GM18858 (cell line): ENCODE data around the gene PSMG2.
"Not testable (repeated sequence)": the region's sequence is repeated elsewhere in the genome, so short reads cannot be mapped to it uniquely, and the experiment has no call there.

Experiments used
- ATAC-seq: cut with Tn5 transposase; IDR thresholded peaks from one replicate; pipeline ENCODE4 v1.9.1; 2021; ENCODE audit not compliant: unreplicated experiment

Gene PSMG2

DNA sequence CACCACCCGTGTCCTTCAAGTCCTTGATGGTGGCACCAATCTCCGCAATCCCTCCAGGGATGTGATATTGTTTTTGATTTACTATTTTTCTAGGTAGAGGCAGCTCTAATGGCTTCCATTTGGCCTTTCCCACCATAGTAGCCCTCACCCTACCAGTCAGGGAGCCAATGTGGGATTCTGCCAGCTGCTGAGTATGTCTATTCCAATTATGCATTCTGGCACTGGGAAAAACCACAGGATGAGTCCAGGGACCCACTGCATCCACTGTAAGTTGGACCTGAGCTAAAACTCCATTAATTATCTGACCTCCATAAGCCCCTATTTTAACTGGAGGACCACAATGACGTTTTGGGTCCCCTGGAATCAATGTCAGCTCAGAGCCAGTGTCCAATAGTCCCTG is 55.7 kb downstream of the PSMG2 start:
- ATAC-seq, result not testable (repeated sequence)

DNA sequence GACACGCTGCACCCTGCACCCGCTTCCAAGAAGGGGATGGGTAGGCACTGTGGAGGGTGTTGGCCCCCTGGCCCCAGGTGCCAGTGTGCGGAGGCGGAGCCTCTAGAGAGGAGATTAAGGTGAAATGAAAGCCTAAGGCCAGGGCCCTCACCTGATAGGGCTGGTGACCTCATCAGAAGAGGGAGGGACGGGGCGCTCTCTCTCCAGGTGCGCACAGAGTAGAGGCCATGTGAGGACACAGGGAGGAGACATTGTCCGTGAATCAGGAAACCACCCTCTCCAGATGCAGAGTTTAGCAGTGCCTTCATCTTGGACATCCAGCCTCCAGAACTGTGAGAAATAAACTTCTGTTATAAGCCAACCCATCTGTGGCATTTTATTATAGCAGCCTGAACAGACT is 62.3 kb downstream of the PSMG2 start:
- ATAC-seq, result no peak

DNA sequence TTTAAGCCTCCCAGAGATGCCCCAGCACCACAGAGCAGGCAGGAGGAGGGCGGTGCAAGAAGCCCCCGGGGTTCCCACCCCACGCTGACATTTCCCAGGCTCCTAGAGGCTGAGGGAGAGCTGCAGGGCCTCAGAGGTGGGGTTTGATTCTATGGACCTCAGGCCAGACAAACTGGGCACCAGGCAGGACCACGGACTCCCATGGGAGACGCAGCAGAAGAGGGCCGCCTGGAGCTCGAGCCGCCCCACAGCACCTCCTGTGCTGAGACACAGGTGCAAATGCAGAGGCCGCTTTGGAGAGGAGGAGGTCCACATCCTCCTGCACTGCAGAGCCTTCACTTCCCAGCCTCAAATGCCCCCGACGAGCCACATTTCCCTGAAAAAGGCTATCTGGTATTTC is 62.7 kb downstream of the PSMG2 start:
- ATAC-seq, result no peak

DNA sequence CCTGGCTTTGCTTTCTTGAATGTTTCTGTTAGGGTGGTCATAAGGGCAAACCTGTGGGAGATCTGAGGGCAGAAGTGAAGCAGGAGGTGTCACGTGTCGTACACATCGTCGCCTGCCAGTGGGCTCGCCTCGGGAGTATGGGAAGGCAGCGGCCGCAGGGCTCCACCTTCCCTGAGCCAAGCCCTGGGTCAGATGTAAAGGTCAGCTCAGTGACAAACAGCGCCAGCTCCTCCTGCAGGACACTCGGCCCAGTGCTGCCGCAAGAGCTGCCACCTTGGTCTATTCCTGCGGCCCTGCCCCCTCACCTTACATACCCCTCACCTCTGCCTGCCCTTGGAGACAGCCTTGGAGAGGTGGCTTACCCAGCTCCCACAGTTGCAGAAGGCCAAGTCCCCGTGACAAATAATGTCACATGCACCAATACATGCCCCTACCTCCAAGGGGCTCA is 64.2 kb downstream of the PSMG2 start:
- no peak for ATAC-seq

DNA sequence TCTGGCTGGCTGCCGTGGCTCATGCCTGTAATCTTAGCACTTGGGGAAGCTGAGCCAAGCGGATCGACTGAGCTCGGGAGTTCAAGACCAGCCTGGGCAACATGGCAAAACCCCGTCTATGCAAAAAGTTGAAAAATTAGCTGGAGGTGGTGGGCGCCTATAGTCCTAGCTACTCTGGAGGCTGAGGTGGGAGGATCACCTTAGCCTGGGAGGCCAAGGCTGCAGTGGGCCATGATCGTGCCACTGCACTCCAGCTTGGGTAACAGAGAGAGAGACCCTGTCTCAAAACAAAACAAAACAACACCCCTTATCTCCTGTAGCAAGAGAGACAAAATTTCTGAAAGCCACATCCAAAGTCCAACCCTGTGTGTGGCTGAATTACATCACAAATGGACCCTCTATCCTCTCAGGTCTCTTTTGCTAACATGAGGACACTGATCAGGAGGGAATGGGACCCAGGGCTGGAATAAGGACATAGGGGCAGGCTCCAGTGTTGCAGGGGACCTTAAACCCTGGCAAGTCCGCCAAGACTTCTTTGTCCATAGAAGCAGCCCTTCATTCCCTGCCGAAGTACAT is 64.8 kb downstream of the PSMG2 start:
- ATAC-seq, result no peak

DNA sequence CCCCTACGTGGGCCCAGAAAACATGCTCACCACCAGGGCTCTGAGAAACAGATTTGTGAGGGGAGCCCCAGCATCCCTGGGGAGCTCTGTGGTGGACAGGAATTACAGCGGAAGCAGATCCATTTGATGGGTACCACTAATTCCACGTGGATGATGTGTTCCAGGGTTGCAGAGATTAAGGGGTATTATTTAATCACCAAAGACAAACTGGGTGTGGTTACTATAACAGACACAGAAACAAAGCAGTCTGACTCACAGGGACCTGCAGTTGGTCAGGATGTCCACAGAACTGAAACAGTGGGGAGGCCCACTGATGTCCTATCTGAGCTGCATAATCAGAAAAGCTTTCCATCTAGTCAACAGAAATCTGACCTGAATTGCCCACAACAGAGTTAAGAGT is 65.8 kb downstream of the PSMG2 start:
- no peak for ATAC-seq

DNA sequence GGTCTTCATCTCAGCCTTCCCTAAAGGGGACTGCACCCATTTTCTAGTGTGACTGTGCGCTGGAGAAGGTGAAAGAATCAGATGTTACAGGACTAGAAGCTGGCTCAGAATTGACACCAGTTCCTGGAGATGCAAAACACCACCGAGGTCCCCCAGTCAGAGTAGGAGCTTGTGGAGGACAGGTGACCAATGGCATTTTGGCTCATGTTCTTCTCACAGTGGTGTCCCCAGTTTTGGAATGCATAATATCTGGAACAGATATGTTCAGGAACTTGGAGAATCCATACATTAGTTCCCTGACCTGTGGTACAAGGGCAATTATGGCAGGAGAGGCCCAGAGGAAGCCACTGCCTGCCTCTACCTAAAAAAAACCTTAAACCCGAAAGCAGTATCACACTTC is 66.3 kb downstream of the PSMG2 start:
- ATAC-seq, result no peak

DNA sequence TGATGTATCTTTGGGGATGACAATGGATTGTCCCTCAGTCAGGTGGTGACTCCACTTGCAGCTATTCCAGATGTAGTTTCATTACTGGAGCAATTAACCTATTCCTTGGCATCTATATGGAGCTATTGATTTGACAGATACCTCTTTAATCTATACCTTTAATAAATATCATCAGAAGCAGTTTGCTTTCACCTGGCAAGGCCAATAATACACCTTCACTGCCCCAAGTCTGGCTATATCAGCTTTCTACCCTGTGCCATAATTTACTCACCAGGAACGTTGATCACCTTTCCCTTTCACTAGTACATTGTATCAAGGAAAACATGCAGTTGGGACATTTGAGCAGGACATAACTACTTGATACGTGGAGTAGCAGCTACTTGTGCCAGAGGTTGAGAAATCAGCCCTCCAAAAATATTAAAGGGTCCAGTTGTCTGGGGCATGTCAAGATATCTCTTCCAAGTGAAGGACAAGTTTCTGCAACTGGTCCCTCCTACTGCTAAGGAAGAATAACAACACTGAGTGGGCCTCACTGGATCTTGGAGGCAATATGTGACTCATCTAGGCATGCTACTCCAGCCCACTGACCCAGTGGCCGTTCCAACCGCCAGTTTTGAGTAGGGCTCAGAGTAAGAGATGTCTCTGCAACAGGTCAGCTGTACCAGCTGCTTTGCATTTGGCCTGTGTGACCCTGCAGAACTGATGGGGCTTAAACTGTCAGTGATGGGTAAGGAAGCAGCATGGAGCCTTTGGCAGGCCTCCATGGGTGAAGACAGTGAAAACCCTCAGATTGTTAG is 67.0 kb downstream of the PSMG2 start:
- ATAC-seq, result no peak

DNA sequence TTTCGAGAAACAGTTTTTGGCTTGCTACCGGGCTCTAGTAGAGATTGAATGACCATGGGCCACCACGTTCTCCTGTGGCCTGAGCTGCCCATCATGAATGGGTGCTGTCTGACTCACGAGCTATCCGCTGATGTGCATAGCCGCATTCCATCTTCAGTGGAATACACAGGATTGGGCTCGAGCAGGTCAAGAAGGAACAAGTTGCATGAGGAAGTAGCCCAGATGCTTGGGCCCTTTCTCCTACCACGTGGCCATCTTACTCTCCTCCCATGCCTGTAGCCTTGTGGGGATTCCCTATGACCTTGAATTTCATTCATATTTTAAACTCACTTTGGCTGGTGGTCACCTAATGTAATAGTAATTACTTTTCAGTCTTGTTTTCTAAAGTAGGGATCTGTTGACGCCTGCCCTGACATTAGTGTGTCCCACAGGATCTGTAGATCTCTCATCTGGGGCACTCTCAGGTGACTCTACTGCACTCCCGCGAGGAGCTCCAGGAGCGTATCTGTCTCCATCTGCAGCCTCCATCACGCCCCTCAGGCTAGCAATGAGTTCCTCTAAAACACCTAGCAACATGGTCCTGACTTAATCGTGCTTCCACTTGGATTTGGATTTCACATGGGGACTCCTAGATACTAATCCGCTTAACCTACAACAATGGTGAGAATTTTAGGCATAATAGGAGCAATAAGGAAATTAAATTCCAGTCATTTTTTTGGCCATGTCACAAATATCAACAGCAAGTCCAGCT is 67.8 kb downstream of the PSMG2 start:
- no peak for ATAC-seq

DNA sequence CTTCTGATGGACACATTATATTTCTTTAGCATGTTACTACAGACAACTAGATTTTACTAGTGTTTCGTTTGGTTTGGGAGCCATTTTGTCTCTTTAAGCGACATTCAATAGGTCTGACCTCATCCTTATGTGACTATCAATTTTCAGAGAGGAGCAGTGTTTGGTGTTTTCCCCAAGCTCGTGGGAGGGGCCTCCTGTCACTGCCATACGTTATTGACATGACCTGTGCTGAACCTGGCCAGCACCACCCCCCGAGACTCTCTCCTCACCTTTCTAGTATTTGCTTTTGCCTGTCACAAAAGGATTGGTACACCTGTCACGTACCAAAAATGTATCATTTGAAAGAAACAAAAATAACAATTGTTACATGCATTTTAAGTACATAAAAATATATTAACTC is 69.3 kb downstream of the PSMG2 start:
- no peak for ATAC-seq

DNA sequence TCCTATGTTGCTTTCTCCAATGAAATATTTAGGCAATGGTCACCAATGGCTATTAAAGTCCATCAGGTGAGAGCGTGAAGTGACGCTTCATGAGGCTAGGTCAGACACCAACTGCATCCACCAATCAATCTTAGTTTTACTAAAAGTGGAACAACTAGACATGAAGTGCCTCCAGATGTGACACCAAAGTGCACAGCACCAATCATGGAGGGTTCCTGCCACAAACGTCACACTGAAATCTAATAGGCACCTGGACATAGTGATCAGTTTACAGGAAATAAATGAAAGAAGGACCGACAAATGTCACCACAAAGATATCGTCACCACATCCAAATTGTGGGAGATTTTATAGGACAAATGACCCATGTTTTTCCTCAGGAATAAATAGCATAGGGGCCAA is 70.5 kb downstream of the PSMG2 start:
- ATAC-seq, result no peak

DNA sequence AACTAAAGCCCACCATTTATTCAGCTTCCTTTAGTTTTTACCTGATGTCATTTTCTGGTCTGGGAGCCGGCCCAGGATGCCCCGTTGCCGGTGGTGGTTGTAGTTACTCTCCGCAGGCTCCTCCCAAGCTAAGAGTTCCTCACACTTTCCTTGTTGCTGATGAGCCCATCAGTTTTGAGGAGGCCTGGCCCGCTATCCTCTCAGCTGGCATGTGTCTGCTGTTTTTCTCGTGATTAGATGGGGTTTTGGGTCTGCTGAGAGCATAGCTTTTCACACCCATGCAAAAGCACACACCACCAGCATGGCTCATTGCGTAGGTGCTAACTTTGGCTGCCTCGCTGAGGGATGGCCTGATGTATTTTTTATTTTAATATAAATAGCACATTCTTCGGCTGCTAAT is 72.1 kb downstream of the PSMG2 start:
- no peak for ATAC-seq
